Common myeloid progenitor, CD34-positive (primary cell): ENCODE data around the gene KRTAP2-3.
"Not testable (repeated sequence)": the region's sequence is repeated elsewhere in the genome, so short reads cannot be mapped to it uniquely, and the experiment has no call there.

Source experiments
- CTCF ChIA-PET: fragments of 350-600 bp; sonication (Branson Sonifier 250); formaldehyde crosslinking; loops from one replicate; lab custom pipeline; 2021; ENCODE audit warnings: antibody characterized with exemption; lab: Charles Lee
- POLR2A ChIA-PET: fragments of 350-600 bp; sonication (Branson Sonifier 250); formaldehyde crosslinking; loops from one replicate; lab custom pipeline; 2021; ENCODE audit warnings: antibody characterized with exemption; lab: Charles Lee
- DNase-seq, 3 donors: peaks; one replicate each; pipeline versions ENCODE4 v3.0.0 to v3.0.0-alpha.2; 2013
- H3K27ac ChIP-seq, 2 experiments: 1 replicate in 1 of 2; 2 replicates in 1 of 2; pipeline ENCODE4 v1.7.0; 2013; ENCODE audit warnings: inconsistent platforms in 2 of 2, low read length in 2 of 2, mild to moderate bottlenecking in 2 of 2, low read depth in 1 of 2, moderate library complexity in 1 of 2; ENCODE audit not compliant: severe bottlenecking in 2 of 2, insufficient read depth in 1 of 2, poor library complexity in 1 of 2
- H3K27me3 ChIP-seq, 5 experiments: replicated peaks in 2 of 5; 1 replicate in 3 of 5; 2 replicates in 2 of 5; pipeline versions ENCODE4 v1.6.1 to v1.7.0; 2013; ENCODE audit warnings: low read length in 4 of 5, mild to moderate bottlenecking in 2 of 5, moderate library complexity in 2 of 5, inconsistent platforms in 1 of 5; ENCODE audit not compliant: insufficient read depth in 5 of 5, control insufficient read depth in 4 of 5
- H3K36me3 ChIP-seq, 4 experiments: 1 replicate in 2 of 4; 2 replicates in 2 of 4; pipeline versions ENCODE4 v1.6.1 to v1.7.0; 2013; ENCODE audit warnings: low read length in 3 of 4, control low read depth in 1 of 4, mild to moderate bottlenecking in 1 of 4; ENCODE audit not compliant: control insufficient read depth in 4 of 4, insufficient read depth in 4 of 4
- H3K4me1 ChIP-seq, 4 experiments: 1 replicate in 3 of 4; 2 replicates in 1 of 4; pipeline versions ENCODE4 v1.6.1 to v1.7.1; 2013; ENCODE audit warnings: low read length in 3 of 4, mild to moderate bottlenecking in 3 of 4, control low read depth in 1 of 4, inconsistent platforms in 1 of 4, moderate library complexity in 1 of 4; ENCODE audit not compliant: control insufficient read depth in 4 of 4, insufficient read depth in 4 of 4; ENCODE audit errors: control extremely low read depth in 1 of 4
- H3K4me3 ChIP-seq, 7 experiments: 1 replicate in 4 of 7; 2 replicates in 3 of 7; pipeline versions ENCODE4 v1.5.1 to v1.7.0; 2013; ENCODE audit warnings: mild to moderate bottlenecking in 7 of 7, low read length in 6 of 7, moderate library complexity in 6 of 7, inconsistent platforms in 2 of 7, low read depth in 2 of 7, control low read depth in 1 of 7; ENCODE audit not compliant: insufficient read depth in 4 of 7, control insufficient read depth in 1 of 7; ENCODE audit errors: extremely low read depth in 1 of 7
- H3K9me3 ChIP-seq, 5 experiments: 1 replicate in 4 of 5; 2 replicates in 1 of 5; pipeline versions ENCODE4 v1.6.1 to v1.7.1; 2013; ENCODE audit warnings: low read length in 4 of 5, mild to moderate bottlenecking in 2 of 5, inconsistent platforms in 1 of 5, low read depth in 1 of 5, moderate library complexity in 1 of 5; ENCODE audit not compliant: control insufficient read depth in 4 of 5, insufficient read depth in 2 of 5; ENCODE audit errors: control extremely low read depth in 1 of 5
- WGBS: methylation state at CpG from one replicate; pipeline ENCODE4 v1.1.5; 2013; ENCODE audit not compliant: insufficient coverage; 5-methylcytosine and 5-hydroxymethylcytosine counted together

Gene KRTAP2-3

GRCh38 chr17:41034346-41034935 is 25.5 kb downstream of the KRTAP2-3 start, which contains the start of gene KRTAP1-3:
Gene KRTAP1-3, minus strand, starts transcription at chr17:41034874. Its CDS starts 53 bp downstream, at chr17:41034821.
- CTCF ChIA-PET, result interaction anchor here (0.7 kb wide), 1 partner anchor 1685 kb away, joined by 3 read pairs; no protein-coding TSS in a partner anchor
- not testable (repeated sequence) for H3K4me1 ChIP-seq

DNA sequence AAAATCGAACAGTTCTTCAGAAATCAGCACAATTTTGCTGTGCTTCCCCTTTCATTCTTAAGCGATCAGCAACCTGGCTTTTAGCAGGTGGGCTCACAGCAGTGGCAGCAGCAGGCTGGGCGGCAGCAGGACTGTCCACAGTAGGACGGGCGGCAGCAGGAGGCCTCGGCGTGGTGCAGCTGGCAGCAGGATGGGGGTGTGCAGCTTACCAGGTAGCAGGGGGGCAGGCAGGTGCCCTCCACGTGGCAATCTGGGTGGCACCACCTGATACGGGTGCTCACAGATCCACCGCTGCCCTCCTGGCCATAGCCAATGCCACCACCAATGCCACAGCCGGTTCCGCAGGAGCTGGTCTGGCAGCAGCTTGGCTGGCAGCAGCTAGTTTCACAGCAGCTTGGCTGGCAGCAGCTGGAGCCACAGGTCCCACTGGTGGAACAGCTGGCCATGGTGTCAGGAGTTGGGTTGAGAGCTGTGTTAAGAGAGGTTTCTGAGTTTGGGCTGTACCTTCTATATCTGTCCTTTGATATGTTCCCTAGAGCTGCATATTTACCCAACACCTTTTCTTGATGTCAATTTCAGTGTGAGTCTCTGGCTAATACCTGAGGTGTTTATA is 30.2 kb downstream of the KRTAP2-3 start, which contains the start of gene KRTAP1-4:
TSS of gene KRTAP1-4 (minus strand) at position 563 of the 613 bp plus-strand sequence. CDS start at position 446, 117 bp downstream.
- 100% methylated on average over 7 of the region's 12 CpGs for WGBS
- H3K9me3 ChIP-seq, result peaks cover 0 to 1% (median 0%) of the 10 kb centered on the region in 5 experiments
- DNase-seq, result no peak
- H3K4me3 ChIP-seq, result no peak within 1 kb of the TSS
- ChIA-PET POLR2A (no interaction called here), CTCF (interaction anchor here (2.0 kb wide), 1 partner anchor 10 kb away, joined by 5 read pairs; no protein-coding TSS in a partner anchor)
- peaks cover 0 to 4% (median 0%) of the 10 kb centered on the region in 5 experiments for H3K27me3 ChIP-seq
- no peak within 1 kb of the TSS for H3K27ac ChIP-seq
- no peaks in the 10 kb centered on the region for H3K4me1 ChIP-seq
- H3K36me3 ChIP-seq, result no peaks in the 10 kb centered on the region

More at GRCh38 chr17:41034346-41034935, 25.5 kb downstream of the KRTAP2-3 start, which contains the start of gene KRTAP1-3:
- 97% methylated on average over 4 of the region's 10 CpGs for WGBS
- H3K9me3 ChIP-seq, H3K36me3 ChIP-seq, DNase-seq, H3K27ac ChIP-seq, POLR2A ChIA-PET, H3K4me3 ChIP-seq, H3K27me3 ChIP-seq: not testable (repeated sequence)

DNA sequence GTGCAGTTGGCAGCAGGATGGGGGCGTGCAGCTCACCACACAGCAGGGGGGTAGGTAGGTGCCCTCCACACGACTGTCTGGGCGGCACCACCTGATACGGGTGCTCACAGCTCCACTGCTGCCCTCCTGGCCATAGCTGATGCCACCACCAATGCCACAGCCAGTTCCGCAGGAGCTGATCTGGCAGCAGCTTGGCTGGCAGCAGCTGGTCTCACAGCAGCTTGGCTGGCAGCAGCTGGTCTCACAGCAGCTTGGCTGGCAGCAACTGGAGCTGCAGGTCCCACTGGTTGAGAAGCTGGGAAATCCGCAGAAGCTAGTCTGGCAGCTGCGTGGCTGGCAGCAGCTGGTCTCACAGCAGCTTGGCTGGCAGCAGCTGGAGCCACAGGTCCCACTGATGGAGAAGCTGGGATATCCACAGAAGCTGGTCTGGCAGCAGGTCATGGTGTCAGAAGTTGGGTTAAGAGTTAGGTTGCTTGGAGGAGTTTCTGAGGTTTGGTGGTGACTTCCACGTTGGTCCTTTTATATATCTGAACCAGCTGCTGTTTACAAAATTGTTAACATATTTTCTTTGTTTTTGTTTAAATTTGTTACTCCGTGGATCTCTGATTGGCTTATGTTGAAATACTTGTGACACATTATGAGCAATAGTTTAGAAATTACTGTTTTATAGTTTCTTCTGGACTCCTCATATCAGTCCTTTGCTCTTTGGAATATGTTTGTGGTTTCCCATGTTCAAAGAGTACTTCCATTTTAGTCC is 33.0 kb downstream of the KRTAP2-3 start, which contains the start of gene KRTAP1-5:
TSS of gene KRTAP1-5 (minus strand) at position 494 of the 757 bp plus-strand sequence. CDS start at position 441, 53 bp downstream.
- WGBS, result 97% methylated on average over 5 of the region's 9 CpGs
- H3K27me3 ChIP-seq, result peaks cover 0 to 4% (median 0%) of the 10 kb centered on the region in 5 experiments
- no peak within 1 kb of the TSS for H3K27ac ChIP-seq
- H3K9me3 ChIP-seq, result peaks cover 0 to 1% (median 0%) of the 10 kb centered on the region in 5 experiments
- CTCF ChIA-PET, result no interaction called here
- POLR2A ChIA-PET, result no interaction called here
- H3K4me3 ChIP-seq, result no peak within 1 kb of the TSS
- H3K36me3 ChIP-seq, result no peaks in the 10 kb centered on the region
- no peaks in the 10 kb centered on the region for H3K4me1 ChIP-seq
- DNase-seq, result no peak

- WGBS, result 93% methylated on average over 3 of the region's 3 CpGs
- H3K4me1 ChIP-seq, result no peaks in the 10 kb centered on the region
- ChIA-PET POLR2A (no interaction called here), CTCF (no interaction called here)
- H3K9me3 ChIP-seq, result peaks cover 0 to 3% (median 0%) of the 10 kb centered on the region in 5 experiments
- H3K36me3 ChIP-seq, result no peaks in the 10 kb centered on the region
- H3K27ac ChIP-seq, result no peak overlapping the region
- no peak for DNase-seq
- no peaks in the 10 kb centered on the region for H3K27me3 ChIP-seq
- H3K4me3 ChIP-seq, result no peak overlapping the region
Observed at GRCh38 chr17:41024697-41025096, 35.2 kb downstream of the KRTAP2-3 start.

GRCh38 chr17:41020336-41020735 is 39.6 kb downstream of the KRTAP2-3 start:
- H3K27ac ChIP-seq, result no peak overlapping the region
- H3K36me3 ChIP-seq, result no peaks in the 10 kb centered on the region
- H3K4me1 ChIP-seq, result peaks cover 3 to 13% (median 5%) of the 10 kb centered on the region in 4 experiments
- DNase-seq, result no peak
- POLR2A ChIA-PET, result no interaction called here
- H3K9me3 ChIP-seq, result peaks cover 0 to 3% (median 0%) of the 10 kb centered on the region in 5 experiments
- CTCF ChIA-PET, result interaction anchor here (1.7 kb wide), 1 partner anchor 9 kb away, joined by 5 read pairs; the partner anchor contains the start of gene KRTAP1-4
- no peaks in the 10 kb centered on the region for H3K27me3 ChIP-seq
- H3K4me3 ChIP-seq, result no peak overlapping the region

DNA sequence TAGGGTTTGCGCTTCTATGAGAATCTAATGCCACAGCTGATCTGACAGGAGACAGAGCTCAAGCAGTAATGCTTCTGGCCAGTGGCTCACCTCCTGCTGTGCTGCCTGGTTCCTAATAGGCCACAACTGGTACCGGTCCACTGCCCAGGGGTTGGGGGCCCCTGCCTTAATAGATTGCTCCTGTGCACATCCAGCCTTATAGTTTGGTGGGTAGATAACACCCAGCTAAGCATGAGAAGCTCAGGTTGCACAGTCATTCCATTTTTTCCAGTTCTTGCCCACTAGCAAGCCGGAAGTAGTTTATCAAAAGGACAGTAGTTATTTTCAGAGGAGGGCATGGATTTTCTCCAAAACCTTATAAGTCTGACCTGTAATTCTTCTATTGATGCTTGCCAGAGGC is 40.5 kb downstream of the KRTAP2-3 start:
- peaks cover 0 to 3% (median 0%) of the 10 kb centered on the region in 5 experiments for H3K9me3 ChIP-seq
- no peaks in the 10 kb centered on the region for H3K36me3 ChIP-seq
- H3K4me3 ChIP-seq, result no peak overlapping the region
- ChIA-PET CTCF (interaction anchor here (1.7 kb wide), 1 partner anchor 10 kb away, joined by 5 read pairs; the partner anchor contains the start of gene KRTAP1-4), POLR2A (no interaction called here)
- no peak overlapping the region for H3K27ac ChIP-seq
- 100% methylated on average over 2 of the region's 3 CpGs for WGBS
- H3K27me3 ChIP-seq, result no peaks in the 10 kb centered on the region
- DNase-seq, result no peak
- peaks cover 3 to 13% (median 5%) of the 10 kb centered on the region in 4 experiments for H3K4me1 ChIP-seq
